GM19463 (cell line): ENCODE data around the gene KATNB1.
"Not testable (repeated sequence)": the region's sequence is repeated elsewhere in the genome, so short reads cannot be mapped to it uniquely, and the experiment has no call there.

Source experiments
- ATAC-seq: cut with Tn5 transposase; IDR thresholded peaks from one replicate; pipeline ENCODE4 v1.9.1; 2021; ENCODE audit warnings: mild to moderate bottlenecking, moderate library complexity; ENCODE audit not compliant: unreplicated experiment

KATNB1 gene

DNA sequence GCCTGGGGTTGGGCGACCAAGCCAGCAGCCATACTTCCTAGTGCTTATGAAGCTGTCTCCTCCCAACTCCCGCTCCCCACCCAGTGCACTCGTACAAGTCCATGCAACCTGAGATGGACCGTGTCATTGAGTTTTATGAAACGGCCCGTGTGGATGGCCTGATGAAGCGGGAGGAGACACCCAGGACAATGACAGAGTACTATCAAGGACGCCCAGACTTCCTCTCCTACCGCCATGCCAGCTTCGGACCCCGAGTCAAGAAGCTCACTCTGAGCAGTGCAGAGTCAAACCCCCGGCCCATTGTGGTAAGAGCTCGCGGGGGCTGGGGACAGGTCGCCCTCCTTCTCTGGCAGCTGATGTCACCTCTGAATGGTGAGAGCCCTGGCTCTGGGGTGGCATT lies 11.0 kb upstream of the KATNB1 start:
- ATAC-seq = no peak

DNA sequence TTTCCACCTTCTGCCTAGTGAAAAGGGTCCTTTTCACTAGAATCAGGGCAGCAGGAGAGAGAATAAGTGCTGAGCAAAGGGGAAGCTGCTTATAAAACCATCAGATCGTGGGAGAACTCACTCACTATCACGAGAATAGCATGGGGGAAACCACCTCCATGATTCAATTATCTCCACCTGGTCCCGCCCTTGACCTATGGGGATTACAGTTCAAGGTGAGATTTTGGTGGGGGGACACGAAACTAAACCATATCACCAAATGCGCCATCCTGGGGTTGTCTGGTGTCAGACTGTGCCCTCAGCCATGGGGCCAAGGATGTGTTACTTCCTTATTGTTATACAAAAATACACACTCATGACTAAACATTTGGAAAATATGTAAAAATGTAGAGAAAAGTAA lies 10.4 kb upstream of the KATNB1 start:
- ATAC-seq = no peak

DNA sequence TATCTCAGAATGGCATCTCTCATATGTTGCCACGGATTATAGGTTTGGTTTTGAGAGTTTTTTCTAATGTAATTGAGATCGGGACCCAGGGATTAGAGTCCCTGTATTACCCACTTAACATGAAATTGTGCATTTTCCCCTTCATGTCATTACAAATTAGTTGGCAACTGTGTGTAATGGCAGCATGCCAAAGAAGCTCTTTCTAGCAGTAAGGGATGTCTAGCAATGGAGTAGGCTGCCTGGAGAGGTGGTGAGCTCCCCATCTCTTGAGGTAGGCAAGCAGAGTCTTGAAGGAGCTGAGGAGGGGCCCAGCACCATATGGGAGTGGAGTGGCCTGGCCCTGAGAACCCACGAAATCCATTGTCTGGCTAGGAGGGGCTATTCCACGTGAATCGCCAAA lies 10.0 kb upstream of the KATNB1 start:
- no peak for ATAC-seq

DNA sequence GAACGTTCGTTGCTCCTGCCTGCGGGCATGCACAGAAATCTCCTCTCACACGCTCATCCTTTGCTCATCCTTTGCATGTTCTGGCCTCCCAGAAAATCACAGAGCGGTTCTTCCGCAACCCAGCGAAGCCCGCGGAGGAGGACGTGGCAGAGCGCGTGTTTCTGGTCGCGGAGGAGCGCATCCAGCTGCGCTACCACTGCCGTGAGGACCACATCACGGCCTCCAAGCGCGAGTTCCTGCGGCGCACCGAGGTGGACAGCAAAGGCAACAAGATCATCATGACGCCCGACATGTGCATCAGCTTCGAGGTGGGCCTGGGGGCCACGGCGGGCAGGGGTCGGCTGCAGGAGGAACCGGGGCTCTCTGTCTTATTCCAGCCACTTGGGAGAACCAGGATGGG lies 9.6 kb upstream of the KATNB1 start:
- no peak for ATAC-seq

DNA sequence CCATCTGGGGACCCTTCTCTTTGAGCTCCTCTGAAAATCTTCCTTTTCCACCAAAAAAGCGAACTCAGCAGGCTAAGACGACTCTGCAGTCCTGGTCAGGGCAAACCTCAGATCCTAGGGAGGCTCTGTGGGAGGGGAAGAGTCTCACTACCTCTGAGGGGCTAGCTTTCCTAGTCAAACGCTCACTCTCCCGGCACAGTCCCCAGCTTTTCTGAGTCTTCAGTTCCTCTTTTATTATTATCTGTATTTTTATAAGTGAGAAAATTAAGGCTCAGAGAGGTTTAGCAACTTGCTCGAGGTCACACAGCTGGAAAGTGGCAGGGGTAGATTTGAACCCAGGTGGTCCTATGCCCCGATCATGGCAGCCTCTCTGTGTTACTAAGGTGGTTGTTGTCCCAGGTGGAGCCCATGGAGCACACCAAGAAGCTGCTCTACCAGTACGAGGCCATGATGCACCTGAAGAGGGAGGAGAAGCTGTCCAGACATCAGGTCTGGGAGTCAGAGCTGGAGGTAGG lies 9.1 kb upstream of the KATNB1 start:
- ATAC-seq = no peak

DNA sequence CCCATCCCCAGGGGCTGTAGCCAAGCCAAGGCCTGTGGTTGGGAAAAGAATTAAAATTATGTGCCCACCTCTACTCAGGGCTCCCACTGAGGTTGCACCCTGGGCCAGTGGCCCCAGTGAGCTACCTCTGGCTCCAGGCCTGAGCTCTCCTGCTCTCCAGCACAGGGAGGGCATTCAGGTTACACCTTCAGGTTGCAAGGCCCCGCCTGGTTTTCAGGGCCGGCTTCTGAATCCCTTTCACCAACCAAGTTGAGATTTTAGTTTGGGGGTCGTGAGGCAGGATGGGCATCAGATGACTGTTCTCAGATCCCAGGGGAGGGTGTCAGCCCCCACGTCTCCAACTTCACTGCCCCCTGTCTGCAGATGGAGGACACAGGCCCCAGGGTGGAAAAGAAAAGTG lies 8.0 kb upstream of the KATNB1 start:
- ATAC-seq = no peak

DNA sequence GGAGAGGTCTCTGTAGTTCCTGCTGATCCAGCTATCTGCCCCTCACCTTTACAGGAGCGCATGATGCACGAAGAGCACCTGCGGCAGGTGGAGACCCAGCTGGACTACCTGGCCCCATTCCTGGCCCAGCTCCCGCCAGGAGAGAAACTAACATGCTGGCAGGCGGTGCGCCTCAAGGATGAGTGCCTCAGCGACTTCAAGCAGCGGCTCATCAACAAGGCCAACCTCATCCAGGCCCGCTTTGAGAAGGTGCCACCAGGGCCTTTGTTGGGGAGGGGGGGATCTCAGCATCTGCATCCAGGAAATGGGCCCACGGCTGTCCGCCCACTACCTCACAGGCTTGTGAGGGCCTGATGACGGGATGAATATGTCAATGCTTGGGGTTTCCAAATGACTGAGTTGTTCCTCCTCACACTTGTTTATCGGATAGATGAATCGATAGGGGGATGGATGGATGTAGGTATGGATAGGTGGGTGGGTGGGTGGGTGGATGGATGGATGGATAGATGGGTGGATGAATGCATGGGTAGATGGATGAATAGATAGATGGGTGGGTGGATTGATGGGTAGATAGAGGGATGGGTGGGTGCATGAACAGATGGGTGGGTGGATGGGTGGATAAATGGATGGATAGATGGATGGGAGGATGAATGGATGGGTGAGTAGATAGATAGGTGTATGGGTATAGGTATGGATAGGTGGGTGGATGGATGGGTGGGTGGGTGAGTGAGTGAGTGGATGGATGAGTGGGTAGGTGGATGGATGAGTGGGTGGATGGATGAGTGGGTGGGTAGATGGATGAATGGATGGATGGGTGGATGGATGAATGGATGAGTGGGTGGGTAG lies 7.0 kb upstream of the KATNB1 start:
- no peak for ATAC-seq

DNA sequence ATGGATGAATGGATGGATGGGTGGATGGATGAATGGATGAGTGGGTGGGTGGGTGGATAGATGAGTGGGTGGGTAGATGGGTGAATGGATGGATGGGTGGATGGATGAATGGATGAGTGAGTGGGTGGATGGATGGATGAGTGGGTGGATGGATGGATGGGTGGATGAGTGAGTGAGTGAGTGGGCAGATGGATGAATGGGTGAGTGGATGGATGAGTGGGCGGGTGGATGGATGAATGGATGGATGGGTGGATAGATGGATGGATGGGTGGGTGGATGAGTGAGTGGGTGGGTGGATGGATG lies 6.4 kb upstream of the KATNB1 start:
- ATAC-seq = no peak

DNA sequence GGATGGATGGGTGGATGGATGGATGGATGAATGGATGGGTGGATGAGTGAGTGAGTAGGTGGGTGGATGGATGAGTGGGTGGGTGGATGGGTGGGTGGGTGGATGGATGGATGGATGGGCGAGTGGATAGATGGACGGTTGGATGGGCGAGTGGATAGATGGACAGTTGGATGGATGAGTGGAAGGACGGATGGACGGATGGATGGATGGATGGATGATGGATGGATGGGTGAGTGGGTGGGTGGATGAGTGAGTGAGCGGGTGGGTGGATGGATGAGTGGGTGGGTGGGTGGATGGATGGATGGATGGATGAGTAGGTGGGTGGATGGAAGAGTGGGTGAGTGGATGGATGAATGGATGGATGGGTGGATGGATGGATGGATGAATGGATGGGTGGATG lies 5.7 kb upstream of the KATNB1 start:
- ATAC-seq = not testable (repeated sequence)

DNA sequence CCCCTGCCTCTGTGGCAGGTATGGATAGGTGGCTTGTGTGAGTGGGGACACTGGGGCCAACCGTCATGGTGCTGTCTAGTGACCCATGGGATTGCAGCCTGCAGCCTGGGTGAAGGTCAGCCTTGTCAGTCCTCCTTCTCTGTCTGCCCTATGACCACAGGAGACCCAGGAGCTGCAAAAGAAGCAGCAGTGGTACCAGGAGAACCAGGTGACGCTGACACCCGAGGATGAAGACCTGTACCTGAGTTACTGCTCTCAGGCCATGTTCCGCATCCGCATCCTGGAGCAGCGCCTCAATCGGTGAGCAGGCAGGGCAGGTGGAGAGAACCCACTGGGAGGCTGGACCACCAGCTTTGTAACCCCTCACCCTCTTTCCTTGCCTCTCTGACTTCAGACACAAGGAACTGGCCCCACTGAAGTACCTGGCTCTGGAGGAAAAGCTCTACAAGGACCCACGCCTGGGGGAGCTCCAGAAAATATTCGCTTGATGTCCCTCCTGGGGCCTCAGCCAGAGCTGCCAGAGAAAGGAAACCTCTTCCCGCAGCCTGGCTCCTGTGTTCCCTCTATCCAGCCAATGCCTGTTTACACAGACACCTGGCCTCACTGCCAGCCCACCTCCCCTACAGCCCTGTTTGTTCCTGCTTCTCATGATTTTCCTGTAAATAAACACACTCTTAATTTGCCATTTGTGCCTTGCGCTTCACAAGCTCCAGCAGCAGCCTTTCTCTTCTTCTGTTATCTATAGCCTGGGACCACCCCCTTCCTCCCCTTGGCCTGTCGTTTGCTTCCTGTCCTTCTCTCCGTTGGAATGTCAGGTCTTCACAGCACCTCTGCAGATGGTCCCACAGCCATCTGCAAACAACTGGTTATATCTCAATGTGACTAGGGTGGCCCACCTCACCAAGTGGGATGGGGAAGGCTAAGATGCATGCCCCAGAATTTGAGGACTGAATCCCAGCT lies 4.5 kb upstream of the KATNB1 start:
- ATAC-seq = no peak

DNA sequence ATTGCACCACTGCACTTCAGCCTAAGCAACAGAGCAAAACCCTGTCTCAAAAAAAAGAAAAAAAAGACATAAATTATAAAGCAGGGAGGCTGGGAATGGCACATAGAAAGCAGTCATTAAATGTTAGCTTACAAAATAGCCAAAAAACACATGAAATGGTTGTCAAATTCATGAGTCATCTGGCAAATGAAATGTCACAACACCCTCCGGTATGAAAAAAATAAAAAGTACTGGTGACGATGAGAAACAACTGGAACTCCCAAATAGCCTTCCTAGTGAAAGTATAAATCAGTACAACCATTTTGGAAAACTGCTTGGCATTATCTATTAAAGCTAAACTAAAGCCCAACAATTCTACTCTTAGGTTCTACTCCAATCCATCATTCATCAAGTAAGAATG lies 3.5 kb upstream of the KATNB1 start:
- ATAC-seq = no peak

DNA sequence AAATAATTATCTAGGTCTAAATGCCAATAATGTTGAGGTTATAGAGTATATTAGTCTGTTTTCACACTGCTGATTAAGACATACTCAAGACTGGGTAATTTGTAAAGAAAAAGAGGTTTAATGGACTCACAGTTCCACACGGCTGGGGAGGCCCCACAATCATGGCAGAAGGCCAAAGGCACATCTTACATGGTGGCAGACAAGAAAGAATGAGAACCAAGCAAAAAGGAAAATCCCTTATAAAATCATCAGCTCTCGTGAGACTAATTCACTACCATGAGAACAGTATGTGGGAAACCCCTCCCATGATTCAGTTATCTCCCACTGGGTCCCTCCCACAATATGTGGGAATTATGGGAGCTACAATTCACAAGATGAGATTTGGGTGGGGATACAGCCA lies 2.9 kb upstream of the KATNB1 start:
- ATAC-seq = no peak

DNA sequence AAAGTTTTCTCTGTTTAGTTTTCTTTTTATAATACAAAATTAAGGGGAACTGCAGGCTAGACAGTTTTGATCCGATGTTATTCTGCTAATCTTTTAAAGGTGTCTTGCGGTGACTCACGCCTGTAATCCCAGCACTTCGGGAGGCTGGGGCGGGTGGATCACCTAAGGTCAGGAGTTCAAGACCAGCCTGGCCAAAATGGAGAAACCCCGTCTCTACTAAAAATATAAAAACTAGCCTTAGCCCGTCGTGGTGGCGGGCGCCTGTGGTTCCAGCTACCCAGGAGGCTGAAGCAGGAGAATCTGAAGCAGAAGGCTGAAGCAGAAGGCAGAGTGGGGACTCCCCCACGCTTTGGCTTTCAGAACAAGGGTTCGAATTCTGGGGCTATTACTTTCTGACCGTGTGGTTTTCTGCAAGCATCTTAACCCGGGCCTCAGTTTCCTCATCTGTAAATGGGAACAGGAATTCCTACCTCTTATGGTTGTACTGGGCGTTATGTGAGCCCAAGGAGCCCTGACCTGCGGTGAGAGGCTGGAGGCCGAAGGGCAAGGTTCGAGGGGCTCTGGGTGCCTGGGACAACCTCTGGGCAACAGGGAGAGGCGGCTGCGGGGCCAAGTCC lies 1.2 kb upstream of the KATNB1 start:
- ATAC-seq = no peak

DNA sequence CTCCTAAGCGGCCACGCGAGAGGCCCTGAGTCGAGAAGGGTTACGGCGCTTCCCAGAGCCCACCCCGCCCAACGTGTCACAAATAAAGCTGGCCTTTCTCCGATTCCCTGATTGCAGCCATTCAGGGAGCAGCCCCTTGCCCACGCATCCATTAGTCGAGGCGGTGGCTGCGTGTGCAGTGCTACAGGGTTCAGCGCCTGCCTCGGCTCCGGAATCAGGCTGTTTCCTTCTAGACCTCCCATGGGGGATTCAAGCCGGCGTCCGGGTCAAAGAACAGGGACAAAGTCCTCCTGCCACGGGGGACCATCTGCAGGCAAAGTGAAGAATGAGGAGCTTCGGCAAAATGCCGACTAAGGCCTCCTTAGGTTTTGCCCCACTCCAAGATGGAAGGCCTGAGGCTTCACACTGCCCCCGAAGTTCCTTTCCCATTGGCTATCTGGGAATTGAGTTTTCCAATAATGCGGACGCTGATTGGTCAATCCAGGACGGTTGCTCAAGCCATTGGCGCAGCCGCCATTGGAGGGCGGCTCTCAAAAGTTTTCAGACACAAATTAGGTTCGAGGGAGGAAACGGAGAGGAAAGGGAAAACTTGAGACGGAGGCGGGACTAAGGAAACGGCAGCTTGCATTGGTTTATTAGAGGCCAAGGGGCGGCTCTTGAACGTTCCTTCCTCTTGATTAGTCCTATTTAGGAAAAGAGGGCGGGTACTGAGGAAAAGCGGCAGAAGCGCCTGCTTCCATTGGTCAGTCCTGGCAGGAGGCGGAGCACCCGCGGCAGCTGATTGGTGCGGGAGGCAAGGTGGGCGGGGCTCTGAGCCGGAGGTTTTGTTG lies 430 bp upstream of the KATNB1 start:
- ATAC-seq = peak; percentile 89

DNA sequence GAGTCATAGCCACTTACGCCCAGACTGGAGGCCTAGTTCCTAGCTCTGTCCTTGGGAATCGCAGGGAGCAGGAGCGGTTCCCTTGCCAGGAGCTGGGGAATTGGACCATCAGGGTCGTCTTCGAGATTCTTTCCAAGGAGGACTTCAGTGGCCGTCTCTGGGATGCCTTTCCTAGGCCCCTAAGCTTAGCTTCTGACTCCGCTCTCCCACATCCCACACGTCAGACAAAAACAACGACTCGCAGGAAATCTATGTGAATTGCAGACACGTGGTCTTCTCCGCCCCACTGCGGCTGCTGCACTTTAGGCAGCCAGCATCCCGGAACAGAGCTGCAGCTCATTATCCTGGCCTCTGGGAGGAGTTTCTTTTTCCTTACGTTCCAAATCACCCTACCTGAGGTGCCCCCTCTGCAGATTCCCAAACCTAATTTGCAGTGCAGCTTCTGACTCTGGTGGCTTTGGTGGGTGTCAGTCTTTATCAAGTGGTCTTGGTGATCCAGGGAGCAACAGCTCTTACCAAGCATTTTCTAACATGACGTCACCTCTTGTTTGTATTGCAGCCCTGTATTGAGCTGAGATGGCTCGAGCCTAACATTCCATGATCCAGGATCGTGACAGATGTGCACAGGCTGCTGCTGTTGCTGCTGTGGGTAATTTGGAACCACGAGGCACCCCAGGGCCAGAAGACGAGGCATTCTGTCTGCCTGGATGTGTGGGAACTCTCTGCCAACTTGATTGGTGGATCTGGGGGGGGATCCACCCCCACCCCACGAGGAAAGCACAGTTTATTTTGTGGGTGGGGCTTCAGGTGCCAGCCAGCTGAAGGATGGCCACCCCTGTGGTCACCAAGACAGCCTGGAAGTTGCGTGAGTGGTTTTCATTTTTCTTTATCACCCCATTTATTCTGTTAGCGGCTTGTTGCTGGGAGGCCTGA lies 1.1 kb downstream of the KATNB1 start:
- no peak for ATAC-seq

DNA sequence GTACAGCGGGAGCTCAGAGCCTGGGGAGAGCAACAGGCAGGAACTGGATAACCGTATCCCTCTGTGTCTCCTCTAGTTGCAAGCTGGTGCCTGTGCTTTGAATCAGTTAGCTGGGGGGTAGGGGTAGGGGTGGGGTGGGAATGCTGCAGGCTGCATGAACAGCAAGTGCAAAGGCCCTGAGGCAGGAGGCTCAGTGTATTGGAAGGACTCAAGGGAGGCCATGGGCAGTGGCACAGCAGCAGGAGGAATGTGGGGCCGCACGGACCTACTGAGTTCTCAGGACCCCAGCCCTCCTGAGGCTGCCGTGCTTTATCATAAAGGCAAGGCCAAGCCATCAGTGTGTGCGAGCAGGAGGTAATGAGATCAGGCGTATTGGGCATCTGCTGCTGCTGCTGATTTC lies 3.3 kb downstream of the KATNB1 start:
- ATAC-seq = no peak

DNA sequence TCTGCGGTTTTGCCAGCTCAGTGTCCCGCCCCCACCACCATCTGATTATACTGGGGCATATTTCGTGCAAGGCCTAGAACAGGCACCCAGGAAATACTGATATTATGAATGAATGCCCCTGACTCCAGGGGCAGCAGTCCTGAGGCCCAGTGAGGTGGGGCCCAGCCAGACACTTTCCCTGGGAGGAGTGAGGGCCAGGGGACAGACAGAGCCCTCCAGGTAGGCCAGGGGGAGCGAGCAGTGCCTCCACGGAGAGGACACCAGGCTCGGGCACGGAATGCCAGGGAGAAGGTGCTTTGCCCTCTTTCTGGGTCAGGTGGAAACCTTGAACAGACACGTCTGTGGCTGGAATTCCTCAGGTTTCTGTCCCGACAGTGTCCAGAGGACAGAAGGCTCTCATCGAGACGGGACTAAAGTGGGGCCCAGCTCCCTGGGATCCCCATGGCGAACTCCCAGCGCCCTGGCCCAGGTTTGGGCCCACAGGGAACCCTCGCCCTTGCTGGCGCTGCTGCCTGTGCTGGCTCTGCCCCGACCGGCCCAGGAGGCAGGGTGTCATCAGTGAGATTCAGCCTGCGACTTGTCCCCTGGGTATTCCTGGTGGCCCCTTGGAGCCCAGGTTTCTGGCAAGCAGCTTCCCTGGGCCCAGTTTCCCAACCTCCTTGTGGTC lies 4.3 kb downstream of the KATNB1 start:
- no peak for ATAC-seq

DNA sequence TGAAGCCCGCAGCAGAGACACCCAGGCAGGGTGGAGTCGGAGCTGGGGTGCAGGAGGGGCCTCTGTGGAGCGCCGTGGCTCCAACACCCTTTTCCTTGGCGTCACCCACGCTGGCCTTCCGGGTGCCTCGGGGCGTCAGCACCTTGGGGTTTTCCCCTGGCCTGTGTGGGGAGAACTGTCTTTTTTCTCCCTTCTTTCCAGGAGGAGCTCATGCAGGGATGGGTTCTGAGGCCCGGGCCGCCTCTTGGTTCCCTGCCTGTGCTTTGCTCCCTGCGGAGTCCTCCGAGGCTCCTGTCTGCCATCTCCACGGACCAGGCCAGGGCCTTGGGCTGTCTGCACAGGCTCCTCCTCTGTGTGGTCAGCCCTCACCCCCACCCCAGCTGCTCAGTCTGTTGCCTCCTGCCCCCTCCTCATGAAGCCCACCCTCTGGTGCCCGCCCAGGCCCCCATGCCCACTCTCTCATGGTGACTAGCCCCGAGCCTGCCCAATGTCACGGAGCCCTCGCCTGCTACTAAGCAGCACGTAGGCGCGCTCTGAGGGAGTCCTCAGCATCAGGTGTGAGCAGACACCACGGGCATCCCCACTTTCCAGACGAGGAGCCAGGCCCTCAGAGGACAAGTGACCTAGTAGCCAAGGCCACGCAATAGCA lies 5.0 kb downstream of the KATNB1 start:
- no peak for ATAC-seq
